K562 (cell line): ENCODE measurements around the gene FOSL2.

Experiments used
- NFRKB ChIP-seq: fragments of 450-650 bp; IDR thresholded peaks from 2 replicates; pipeline ENCODE4 v1.6.1; 2016; ENCODE audit warnings: low read depth
- POLR2A ChIP-seq: fragments of 450-650 bp; conservative IDR thresholded peaks from 2 replicates; pipeline ENCODE4 v1.6.1; 2016
- ZC3H11A ChIP-seq: IDR thresholded peaks from 2 replicates; pipeline ENCODE4 v1.6.1; 2012; ENCODE audit warnings: low read depth, low read length, improper control_type of control experiment
- TF ChIP-seq, protein P1 (sequence below), 3 experiments: IDR thresholded peaks in 2 of 3; conservative IDR thresholded peaks in 1 of 3; 2 replicates each; pipeline ENCODE4 v1.5.1; 2011 to 2012; ENCODE audit warnings: low read length in 3 of 3, mild to moderate bottlenecking in 3 of 3, control low read depth in 2 of 3, improper control_type of control experiment in 1 of 3, inconsistent platforms in 1 of 3, low read depth in 1 of 3, mixed read lengths in 1 of 3, moderate library complexity in 1 of 3; ENCODE audit not compliant: insufficient read depth in 2 of 3

DNA sequence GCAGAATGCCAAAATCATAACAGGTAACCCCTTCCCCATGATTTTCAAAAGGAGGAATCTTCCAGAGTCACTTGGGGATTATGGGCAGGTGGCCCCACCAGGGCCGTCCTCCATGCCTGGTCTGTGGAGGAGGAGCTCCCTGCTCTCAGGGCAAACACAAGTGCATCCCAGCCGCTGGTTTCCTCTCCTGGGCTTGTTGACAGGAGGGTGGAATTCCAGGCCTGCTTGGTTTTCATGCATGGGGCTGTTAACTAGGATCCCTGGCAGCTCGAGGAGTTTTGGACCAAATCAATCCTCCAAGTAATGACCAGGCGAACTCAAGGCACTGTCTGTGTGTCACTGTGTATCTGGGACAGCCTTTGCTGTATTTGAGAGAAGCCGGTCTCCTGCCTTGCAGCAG is 45.3 kb downstream of the FOSL2 start:
- TF ChIP-seq, protein P1, sequence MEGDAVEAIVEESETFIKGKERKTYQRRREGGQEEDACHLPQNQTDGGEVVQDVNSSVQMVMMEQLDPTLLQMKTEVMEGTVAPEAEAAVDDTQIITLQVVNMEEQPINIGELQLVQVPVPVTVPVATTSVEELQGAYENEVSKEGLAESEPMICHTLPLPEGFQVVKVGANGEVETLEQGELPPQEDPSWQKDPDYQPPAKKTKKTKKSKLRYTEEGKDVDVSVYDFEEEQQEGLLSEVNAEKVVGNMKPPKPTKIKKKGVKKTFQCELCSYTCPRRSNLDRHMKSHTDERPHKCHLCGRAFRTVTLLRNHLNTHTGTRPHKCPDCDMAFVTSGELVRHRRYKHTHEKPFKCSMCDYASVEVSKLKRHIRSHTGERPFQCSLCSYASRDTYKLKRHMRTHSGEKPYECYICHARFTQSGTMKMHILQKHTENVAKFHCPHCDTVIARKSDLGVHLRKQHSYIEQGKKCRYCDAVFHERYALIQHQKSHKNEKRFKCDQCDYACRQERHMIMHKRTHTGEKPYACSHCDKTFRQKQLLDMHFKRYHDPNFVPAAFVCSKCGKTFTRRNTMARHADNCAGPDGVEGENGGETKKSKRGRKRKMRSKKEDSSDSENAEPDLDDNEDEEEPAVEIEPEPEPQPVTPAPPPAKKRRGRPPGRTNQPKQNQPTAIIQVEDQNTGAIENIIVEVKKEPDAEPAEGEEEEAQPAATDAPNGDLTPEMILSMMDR (IDR thresholded peaks at IDR 0.05 in 2 of 3, conservative IDR thresholded peaks at IDR 0.05 in 1 of 3; ENCODE audit: insufficient read depth in 2 of 3, low read depth in 1 of 3, low read length in 3 of 3), result no peak
- TF ChIP-seq NFRKB (no peak), POLR2A (no peak), ZC3H11A (no peak)
